Neutrophil (primary cell): Measurements from ENCODE around the gene CHMP2A.

Experiments used
- H3K27ac ChIP-seq: fragments of 200-600 bp; sonication (generic); 2 replicates; pipeline ENCODE4 v1.5.1; 2016; ENCODE audit warnings: mild to moderate bottlenecking, moderate library complexity
- H3K27me3 ChIP-seq: fragments of 200-600 bp; sonication (generic); 2 replicates; pipeline ENCODE4 v1.6.0; 2016; ENCODE audit warnings: mild to moderate bottlenecking
- H3K36me3 ChIP-seq: fragments of 200-600 bp; sonication (generic); 2 replicates; pipeline ENCODE4 v1.5.1; 2017
- H3K4me1 ChIP-seq, 2 experiments: fragments of 200-600 bp in 1 of 2; sonication (generic) in 1 of 2; 1 replicate in 1 of 2; 2 replicates in 1 of 2; pipeline versions ENCODE4 v1.5.1 to v1.6.1; 2013 to 2016; ENCODE audit warnings: low read depth in 1 of 2, low read length in 1 of 2, mild to moderate bottlenecking in 1 of 2, moderate library complexity in 1 of 2; ENCODE audit not compliant: control insufficient read depth in 1 of 2, insufficient read depth in 1 of 2
- H3K4me3 ChIP-seq, 2 experiments: fragments of 200-600 bp in 1 of 2; sonication (generic) in 1 of 2; 1 replicate in 1 of 2; 2 replicates in 1 of 2; pipeline ENCODE4 v1.5.1; 2013 to 2016; ENCODE audit warnings: low read depth in 1 of 2, low read length in 1 of 2, mild to moderate bottlenecking in 1 of 2, moderate library complexity in 1 of 2
- H3K9me3 ChIP-seq: fragments of 200-600 bp; sonication (generic); 2 replicates; pipeline ENCODE4 v1.5.1; 2016
- CTCF ChIP-seq: fragments of 200-600 bp; sonication (generic); IDR thresholded peaks from 2 replicates; pipeline ENCODE4 v1.5.1; 2016; ENCODE audit warnings: antibody characterized with exemption

CHMP2A gene

GRCh38 chr19:58555920-58556621 is 1.2 kb upstream of the CHMP2A start:
- peak overlapping the region; percentile 100 for H3K27ac ChIP-seq
- H3K4me1 ChIP-seq, result peaks cover 47 to 50% of the 10 kb centered on the region in 2 experiments
- no peak for TF ChIP-seq CTCF

GRCh38 chr19:58555369-58555885 is 522 bp upstream of the CHMP2A start:
- Histone ChIP-seq H3K27me3 (peaks cover 1% of the 10 kb centered on the region), H3K4me3 (peak overlapping the region; percentile 84 to 95), H3K36me3 (peaks cover 57% of the 10 kb centered on the region), H3K9me3 (no peaks in the 10 kb centered on the region), H3K4me1 (peaks cover 47 to 50% of the 10 kb centered on the region in 2 experiments), H3K27ac (peak overlapping the region; percentile 100)
- no peak for TF ChIP-seq CTCF

More at GRCh38 chr19:58555920-58556621, 1.2 kb upstream of the CHMP2A start:
- H3K36me3 ChIP-seq, result peaks cover 51% of the 10 kb centered on the region
- H3K4me3 ChIP-seq, result peak overlapping the region; percentile 67 to 84
- H3K9me3 ChIP-seq, result no peaks in the 10 kb centered on the region
- peaks cover 8% of the 10 kb centered on the region for H3K27me3 ChIP-seq

- Histone ChIP-seq H3K4me3 (peak overlapping the region; percentile 84 to 95), H3K4me1 (peaks cover 38 to 41% of the 10 kb centered on the region in 2 experiments), H3K36me3 (peaks cover 72% of the 10 kb centered on the region), H3K27me3 (no peaks in the 10 kb centered on the region), H3K27ac (peak overlapping the region; percentile 100), H3K9me3 (no peaks in the 10 kb centered on the region)
- TF ChIP-seq CTCF, result no peak
Observed at GRCh38 chr19:58553799-58554493, 959 bp downstream of the CHMP2A start.

GRCh38 chr19:58552655-58553054 is 2.2 kb downstream of the CHMP2A start:
- Histone ChIP-seq H3K27me3 (no peaks in the 10 kb centered on the region), H3K9me3 (no peaks in the 10 kb centered on the region), H3K4me3 (no peak overlapping the region), H3K36me3 (peaks cover 85% of the 10 kb centered on the region), H3K4me1 (peaks cover 36 to 37% of the 10 kb centered on the region in 2 experiments), H3K27ac (peak overlapping the region; percentile 52)
- TF ChIP-seq CTCF, result no peak

GRCh38 chr19:58551577-58552471 is 3.1 kb downstream of the CHMP2A start:
- Histone ChIP-seq H3K36me3 (peaks cover 86% of the 10 kb centered on the region), H3K27ac (peak overlapping the region; percentile 52)

More at GRCh38 chr19:58551577-58552471, 3.1 kb downstream of the CHMP2A start:
- H3K9me3 ChIP-seq, result no peaks in the 10 kb centered on the region
- no peaks in the 10 kb centered on the region for H3K27me3 ChIP-seq
- TF ChIP-seq CTCF, result no peak
- no peak overlapping the region for H3K4me3 ChIP-seq
- peaks cover 28 to 35% of the 10 kb centered on the region in 2 experiments for H3K4me1 ChIP-seq
